Astrocyte (in vitro differentiated cells and primary cell): ENCODE results near the gene BRMS1.

Experiments used
- CTCF ChIP-seq: IDR thresholded peaks from 2 replicates; pipeline ENCODE4 v1.5.1; 2011; ENCODE audit warnings: low read depth, mild to moderate bottlenecking, inconsistent platforms, low read length, moderate library complexity; ENCODE audit not compliant: insufficient read depth
- EZH2 ChIP-seq: IDR thresholded peaks from 2 replicates; pipeline ENCODE4 v1.6.1; 2012; ENCODE audit warnings: mild to moderate bottlenecking, low read length, inconsistent platforms; ENCODE audit not compliant: insufficient read depth

GRCh38 chr11:66318600-66318970 is 26.3 kb downstream of the BRMS1 start:
- no peak for TF ChIP-seq CTCF
- TF ChIP-seq EZH2 = no peak
